SK-N-SH (cell line): ENCODE data around the gene IL10RB.
"Not testable (repeated sequence)": the region's sequence is repeated elsewhere in the genome, so short reads cannot be mapped to it uniquely, and the experiment has no call there.

Source experiments
- EP300 ChIP-seq, 2 experiments: IDR thresholded peaks; 2 replicates each; pipeline versions ENCODE4 v1.4.0 to v1.6.1; 2012; ENCODE audit warnings: borderline replicate concordance in 1 of 2, low read depth in 1 of 2, low read length in 1 of 2
- GABPA ChIP-seq: IDR thresholded peaks from 2 replicates; pipeline ENCODE4 v1.4.0; 2012; ENCODE audit warnings: low read depth, mild to moderate bottlenecking
- POLR2AphosphoS5 ChIP-seq: IDR thresholded peaks from 2 replicates; pipeline ENCODE4 v1.6.1; 2012; ENCODE audit warnings: low read depth, low read length
- RAD21 ChIP-seq: IDR thresholded peaks from 2 replicates; pipeline ENCODE4 v1.6.1; 2012; ENCODE audit warnings: mild to moderate bottlenecking, low read length
- TF ChIP-seq, protein P1 (sequence below): IDR thresholded peaks from 2 replicates; pipeline ENCODE4 v1.6.1; 2012; ENCODE audit warnings: mild to moderate bottlenecking, low read depth, low read length, moderate library complexity
- TF ChIP-seq, protein P2 (sequence below): fragments of 200-600 bp; sonication (generic); IDR thresholded peaks from 2 replicates; pipeline ENCODE4 v1.6.1; 2017; ENCODE audit warnings: antibody characterized with exemption, mild to moderate bottlenecking, moderate library complexity

DNA sequence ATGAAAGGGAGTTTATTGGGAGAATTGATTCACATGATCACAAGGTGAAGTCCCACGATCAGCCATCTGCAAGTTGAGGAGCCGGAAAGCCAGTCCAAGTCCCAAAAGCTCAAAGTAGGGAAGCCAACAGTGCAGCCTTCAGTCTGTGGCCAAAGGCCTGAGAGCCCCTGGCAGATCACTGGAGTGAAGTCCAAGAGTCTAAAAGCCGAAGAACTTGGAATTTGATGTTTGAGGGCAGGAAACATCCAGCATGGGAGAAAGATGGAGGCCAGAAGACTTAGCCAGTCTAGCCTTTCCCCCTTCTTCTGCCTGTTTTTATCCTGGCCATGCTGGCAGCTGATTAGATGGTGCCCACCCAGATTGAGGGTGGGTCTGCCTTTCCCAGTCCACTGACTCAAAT, 40.8 kb upstream of the IL10RB start:
- not testable (repeated sequence) for TF ChIP-seq RAD21; EP300 (IDR thresholded peaks at IDR 0.05; ENCODE audit: borderline replicate concordance in 1 of 2, low read depth in 1 of 2, low read length in 1 of 2); GABPA; POLR2AphosphoS5
- TF ChIP-seq, protein P1, sequence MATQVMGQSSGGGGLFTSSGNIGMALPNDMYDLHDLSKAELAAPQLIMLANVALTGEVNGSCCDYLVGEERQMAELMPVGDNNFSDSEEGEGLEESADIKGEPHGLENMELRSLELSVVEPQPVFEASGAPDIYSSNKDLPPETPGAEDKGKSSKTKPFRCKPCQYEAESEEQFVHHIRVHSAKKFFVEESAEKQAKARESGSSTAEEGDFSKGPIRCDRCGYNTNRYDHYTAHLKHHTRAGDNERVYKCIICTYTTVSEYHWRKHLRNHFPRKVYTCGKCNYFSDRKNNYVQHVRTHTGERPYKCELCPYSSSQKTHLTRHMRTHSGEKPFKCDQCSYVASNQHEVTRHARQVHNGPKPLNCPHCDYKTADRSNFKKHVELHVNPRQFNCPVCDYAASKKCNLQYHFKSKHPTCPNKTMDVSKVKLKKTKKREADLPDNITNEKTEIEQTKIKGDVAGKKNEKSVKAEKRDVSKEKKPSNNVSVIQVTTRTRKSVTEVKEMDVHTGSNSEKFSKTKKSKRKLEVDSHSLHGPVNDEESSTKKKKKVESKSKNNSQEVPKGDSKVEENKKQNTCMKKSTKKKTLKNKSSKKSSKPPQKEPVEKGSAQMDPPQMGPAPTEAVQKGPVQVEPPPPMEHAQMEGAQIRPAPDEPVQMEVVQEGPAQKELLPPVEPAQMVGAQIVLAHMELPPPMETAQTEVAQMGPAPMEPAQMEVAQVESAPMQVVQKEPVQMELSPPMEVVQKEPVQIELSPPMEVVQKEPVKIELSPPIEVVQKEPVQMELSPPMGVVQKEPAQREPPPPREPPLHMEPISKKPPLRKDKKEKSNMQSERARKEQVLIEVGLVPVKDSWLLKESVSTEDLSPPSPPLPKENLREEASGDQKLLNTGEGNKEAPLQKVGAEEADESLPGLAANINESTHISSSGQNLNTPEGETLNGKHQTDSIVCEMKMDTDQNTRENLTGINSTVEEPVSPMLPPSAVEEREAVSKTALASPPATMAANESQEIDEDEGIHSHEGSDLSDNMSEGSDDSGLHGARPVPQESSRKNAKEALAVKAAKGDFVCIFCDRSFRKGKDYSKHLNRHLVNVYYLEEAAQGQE = not testable (repeated sequence)
- TF ChIP-seq, protein P2, sequence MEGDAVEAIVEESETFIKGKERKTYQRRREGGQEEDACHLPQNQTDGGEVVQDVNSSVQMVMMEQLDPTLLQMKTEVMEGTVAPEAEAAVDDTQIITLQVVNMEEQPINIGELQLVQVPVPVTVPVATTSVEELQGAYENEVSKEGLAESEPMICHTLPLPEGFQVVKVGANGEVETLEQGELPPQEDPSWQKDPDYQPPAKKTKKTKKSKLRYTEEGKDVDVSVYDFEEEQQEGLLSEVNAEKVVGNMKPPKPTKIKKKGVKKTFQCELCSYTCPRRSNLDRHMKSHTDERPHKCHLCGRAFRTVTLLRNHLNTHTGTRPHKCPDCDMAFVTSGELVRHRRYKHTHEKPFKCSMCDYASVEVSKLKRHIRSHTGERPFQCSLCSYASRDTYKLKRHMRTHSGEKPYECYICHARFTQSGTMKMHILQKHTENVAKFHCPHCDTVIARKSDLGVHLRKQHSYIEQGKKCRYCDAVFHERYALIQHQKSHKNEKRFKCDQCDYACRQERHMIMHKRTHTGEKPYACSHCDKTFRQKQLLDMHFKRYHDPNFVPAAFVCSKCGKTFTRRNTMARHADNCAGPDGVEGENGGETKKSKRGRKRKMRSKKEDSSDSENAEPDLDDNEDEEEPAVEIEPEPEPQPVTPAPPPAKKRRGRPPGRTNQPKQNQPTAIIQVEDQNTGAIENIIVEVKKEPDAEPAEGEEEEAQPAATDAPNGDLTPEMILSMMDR = not testable (repeated sequence)
